IMR-90 (cell line): ENCODE results near the gene PAX5. TPM values are rescaled to one million over a fixed set of nuclear protein-coding genes. Genes with fewer than 3 reads are reported as not detected.

Source experiments
- ATAC-seq: fragments of 200-7000 bp; cut with Tn5 transposase; 2 replicates; pipeline ENCODE4 v1.9.1; 2020; ENCODE audit warnings: low read depth, mild to moderate bottlenecking, moderate library complexity
- BruUV-seq: library from RNA; stranded (reverse); fragments of 400-500 nt; replicated peaks from 2 replicates; lab custom pipeline; 2021; lab: Mats Ljungman, UMichigan
- CTCF ChIA-PET: fragments of 300-600 bp; formaldehyde crosslinking; extraction: SDS; loops from one replicate; lab custom pipeline; 2021; ENCODE audit warnings: antibody characterized with exemption; lab: Yijun Ruan, JAX
- POLR2A ChIA-PET: fragments of 300-600 bp; sonication (Branson Sonifier 250); formaldehyde crosslinking; loops from one replicate; lab custom pipeline; 2022; ENCODE audit warnings: antibody characterized with exemption; ENCODE audit not compliant: unreplicated experiment; lab: Charles Lee
- DNase-seq: peaks from one replicate; pipeline ENCODE4 v3.0.0; 2013
- H2AFZ ChIP-seq: replicated peaks from 2 replicates; pipeline ENCODE3; 2013; ENCODE audit warnings: low read length, mild to moderate bottlenecking; ENCODE audit not compliant: poor library complexity
- H2AK5ac ChIP-seq: 2 replicates; pipeline ENCODE4 v1.6.1; 2013; ENCODE audit warnings: low read depth, low read length, inconsistent platforms
- H2AK9ac ChIP-seq: replicated peaks from 2 replicates; pipeline ENCODE3; 2013; ENCODE audit warnings: mild to moderate bottlenecking, low read depth, low read length, moderate library complexity; ENCODE audit not compliant: poor library complexity
- H2BK120ac ChIP-seq: 2 replicates; pipeline ENCODE4 v1.6.1; 2013; ENCODE audit warnings: low read depth, low read length, inconsistent platforms
- H2BK15ac ChIP-seq: 3 replicates; pipeline ENCODE4 v1.6.1; 2013; ENCODE audit warnings: low read depth, low read length, inconsistent platforms
- H2BK20ac ChIP-seq: 2 replicates; pipeline ENCODE4 v1.6.1; 2013; ENCODE audit warnings: low read depth, mild to moderate bottlenecking, inconsistent platforms, low read length, moderate library complexity
- H2BK5ac ChIP-seq: 2 replicates; pipeline ENCODE4 v1.6.1; 2013; ENCODE audit warnings: mild to moderate bottlenecking, low read depth, low read length, inconsistent platforms; ENCODE audit not compliant: poor library complexity, severe bottlenecking
- H3K14ac ChIP-seq: replicated peaks from 2 replicates; pipeline ENCODE4 v1.6.1; 2013; ENCODE audit warnings: low read depth, low read length, inconsistent platforms
- H3K18ac ChIP-seq: 2 replicates; pipeline ENCODE4 v1.6.1; 2013; ENCODE audit warnings: low read depth, low read length, control low read depth
- H3K23ac ChIP-seq: 2 replicates; pipeline ENCODE4 v1.6.1; 2013; ENCODE audit warnings: low read depth, low read length, inconsistent platforms
- H3K27ac ChIP-seq: 2 replicates; pipeline ENCODE4 v1.5.1; 2013; ENCODE audit warnings: mild to moderate bottlenecking, control low read depth, low read length; ENCODE audit not compliant: insufficient read depth
- H3K27me3 ChIP-seq: 2 replicates; pipeline ENCODE4 v1.6.1; 2013; ENCODE audit warnings: low read length; ENCODE audit not compliant: control insufficient read depth, insufficient read depth
- H3K36me3 ChIP-seq: 2 replicates; pipeline ENCODE4 v1.6.1; 2013; ENCODE audit warnings: low read length, mixed read lengths; ENCODE audit not compliant: control insufficient read depth, insufficient read depth
- H3K4ac ChIP-seq: 2 replicates; pipeline ENCODE4 v1.6.1; 2013; ENCODE audit warnings: low read depth, low read length, inconsistent platforms
- H3K4me1 ChIP-seq: 2 replicates; pipeline ENCODE4 v1.6.1; 2013; ENCODE audit warnings: low read length, mixed read lengths; ENCODE audit not compliant: control insufficient read depth, insufficient read depth
- H3K4me2 ChIP-seq: 2 replicates; pipeline ENCODE4 v1.6.1; 2013; ENCODE audit warnings: low read depth, mild to moderate bottlenecking, control low read depth, low read length, moderate library complexity
- H3K4me3 ChIP-seq: 2 replicates; pipeline ENCODE4 v1.5.1; 2013; ENCODE audit warnings: low read depth, mild to moderate bottlenecking, control low read depth, low read length, moderate library complexity; ENCODE audit not compliant: insufficient read depth
- H3K56ac ChIP-seq: 2 replicates; pipeline ENCODE4 v1.6.1; 2013; ENCODE audit warnings: low read length, inconsistent platforms; ENCODE audit not compliant: insufficient read depth; ENCODE audit errors: extremely low read depth
- H3K79me1 ChIP-seq, 2 experiments: 2 replicates each; pipeline ENCODE4 v1.6.1; 2013; ENCODE audit warnings: low read length in 2 of 2, inconsistent platforms in 1 of 2, low read depth in 1 of 2
- H3K9ac ChIP-seq: 2 replicates; pipeline ENCODE4 v1.6.1; 2013; ENCODE audit warnings: low read depth, low read length, control low read depth
- H3K9me1 ChIP-seq: 2 replicates; pipeline ENCODE4 v1.6.1; 2013; ENCODE audit warnings: low read length, inconsistent platforms; ENCODE audit not compliant: insufficient read depth
- H3K9me3 ChIP-seq: 2 replicates; pipeline ENCODE4 v1.6.1; 2013; ENCODE audit warnings: low read length; ENCODE audit not compliant: control insufficient read depth, insufficient read depth
- H4K20me1 ChIP-seq: 2 replicates; pipeline ENCODE4 v1.6.1; 2013; ENCODE audit warnings: low read length, inconsistent platforms; ENCODE audit not compliant: insufficient read depth
- H4K5ac ChIP-seq: 2 replicates; pipeline ENCODE4 v1.6.1; 2013; ENCODE audit warnings: mild to moderate bottlenecking, low read depth, low read length, control low read depth
- H4K8ac ChIP-seq, 2 experiments: 2 replicates each; pipeline ENCODE4 v1.6.1; 2013; ENCODE audit warnings: low read depth in 2 of 2, low read length in 2 of 2, control low read depth in 1 of 2, inconsistent platforms in 1 of 2
- H4K91ac ChIP-seq: 2 replicates; pipeline ENCODE4 v1.6.1; 2013; ENCODE audit warnings: low read depth, low read length, inconsistent platforms; ENCODE audit not compliant: insufficient read depth
- FOS ChIP-seq: fragments of 150-350 bp; IDR thresholded peaks from 2 replicates; pipeline ENCODE4 v1.6.1; 2016; ENCODE audit warnings: low read depth, low read length
- MAFK ChIP-seq: IDR thresholded peaks from 2 replicates; pipeline ENCODE4 v1.6.1; 2012; ENCODE audit warnings: low read depth, low read length, improper control_type of control experiment
- MXI1 ChIP-seq: IDR thresholded peaks from 2 replicates; pipeline ENCODE4 v1.6.1; 2012; ENCODE audit warnings: low read depth, mild to moderate bottlenecking, low read length, moderate library complexity, borderline replicate concordance
- POLR2A ChIP-seq: IDR thresholded peaks from 2 replicates; pipeline ENCODE4 v1.6.1; 2012; ENCODE audit warnings: mild to moderate bottlenecking, low read depth, low read length
- RAD21 ChIP-seq: IDR thresholded peaks from 2 replicates; pipeline ENCODE4 v1.6.1; 2012; ENCODE audit warnings: low read length, improper control_type of control experiment
- RFX5 ChIP-seq: IDR thresholded peaks from 2 replicates; pipeline ENCODE4 v1.8.0; 2012; ENCODE audit warnings: low read depth, mild to moderate bottlenecking, low read length, moderate library complexity
- WGBS, 2 experiments: methylation state at CpG; one replicate each; pipeline versions ENCODE4 v1.1.5 to v1.1.7; 2013; ENCODE audit warnings: missing lambda C conversion rate in 2 of 2; ENCODE audit not compliant: insufficient read length in 1 of 2; ENCODE audit errors: extremely low coverage in 2 of 2; 5-methylcytosine and 5-hydroxymethylcytosine counted together
- dilution Hi-C: fragments of 300-500 bp; cut with HindIII; formaldehyde crosslinking; loops from one replicate; pipeline ENCODE4 v1.14.3; 2018; ENCODE audit warnings: low sequenced_read_pairs; ENCODE audit not compliant: unreplicated experiment
- in situ Hi-C: fragments of 300-500 bp; cut with MboI; formaldehyde crosslinking; loops from 3 replicates; pipeline ENCODE4 v1.14.3; 2019; ENCODE audit warnings: low sequenced_read_pairs, inconsistent platforms, mixed read lengths
- intact Hi-C: fragments of 100-400 bp; cut with micrococcal nuclease; formaldehyde crosslinking; loops from 2 replicates; pipeline ENCODE4 v1.10.0; 2022
- polyA plus RNA-seq, 3 experiments: library from polyadenylated mRNA; depleted of rRNA; stranded (reverse); fragments of >200 nt; gene quantifications; 2 replicates each; pipeline ENCODE4 v1.2.3, GENCODE V29; 2012; ENCODE audit warnings: low replicate concordance in 1 of 3
- total RNA-seq: library from RNA; depleted of rRNA; stranded (reverse); fragments of >200 nt; gene quantifications from 2 replicates; pipeline ENCODE4 v1.2.3, GENCODE V29; 2012
- TF ChIP-seq, protein P1 (sequence below): conservative IDR thresholded peaks from 2 replicates; pipeline ENCODE4 v1.5.1; 2012; ENCODE audit warnings: mild to moderate bottlenecking, low read depth, low read length, improper control_type of control experiment

Gene PAX5
- total and polyA plus RNA-seq, 2 of the 4 experiments (the other 2 are of a cell fraction) = not detected

- TF ChIP-seq RFX5 = no peak
- TF ChIP-seq FOS = no peak
- TF ChIP-seq MAFK = no peak
Measured at GRCh38 chr9:36937951-36938350, 96.1 kb downstream of the PAX5 start (continued).

- Histone ChIP-seq H4K91ac (no peak overlapping the region), H2AK5ac (no peak overlapping the region), H2BK5ac (no peak overlapping the region), H3K14ac (no peak overlapping the region), H3K4ac (no peak overlapping the region), H2BK120ac (no peak overlapping the region), H3K4me2 (no peak overlapping the region), H4K20me1 (no peaks in the 10 kb centered on the region), H2BK20ac (no peak overlapping the region), H3K36me3 (no peaks in the 10 kb centered on the region), H2AFZ (no peak overlapping the region), H3K9me3 (no peaks in the 10 kb centered on the region), H3K79me1 (no peaks in the 10 kb centered on the region), H3K9me1 (no peaks in the 10 kb centered on the region), H2AK9ac (no peak overlapping the region), H4K5ac (no peak overlapping the region), H3K18ac (no peak overlapping the region), H3K9ac (no peak overlapping the region), H3K23ac (no peak overlapping the region), H3K4me1 (no peaks in the 10 kb centered on the region), H3K56ac (no peak overlapping the region), H2BK15ac (no peak overlapping the region), H3K27ac (no peak overlapping the region), H3K27me3 (peaks cover 35% of the 10 kb centered on the region), H4K8ac (no peak overlapping the region), H3K4me3 (no peak overlapping the region)
- intact Hi-C loops (no loop called here), in situ Hi-C loops (no loop called here), dilution Hi-C loops (no loop called here)
- no peak for TF ChIP-seq MXI1
- no peak for TF ChIP-seq RFX5
- TF ChIP-seq, protein P1, sequence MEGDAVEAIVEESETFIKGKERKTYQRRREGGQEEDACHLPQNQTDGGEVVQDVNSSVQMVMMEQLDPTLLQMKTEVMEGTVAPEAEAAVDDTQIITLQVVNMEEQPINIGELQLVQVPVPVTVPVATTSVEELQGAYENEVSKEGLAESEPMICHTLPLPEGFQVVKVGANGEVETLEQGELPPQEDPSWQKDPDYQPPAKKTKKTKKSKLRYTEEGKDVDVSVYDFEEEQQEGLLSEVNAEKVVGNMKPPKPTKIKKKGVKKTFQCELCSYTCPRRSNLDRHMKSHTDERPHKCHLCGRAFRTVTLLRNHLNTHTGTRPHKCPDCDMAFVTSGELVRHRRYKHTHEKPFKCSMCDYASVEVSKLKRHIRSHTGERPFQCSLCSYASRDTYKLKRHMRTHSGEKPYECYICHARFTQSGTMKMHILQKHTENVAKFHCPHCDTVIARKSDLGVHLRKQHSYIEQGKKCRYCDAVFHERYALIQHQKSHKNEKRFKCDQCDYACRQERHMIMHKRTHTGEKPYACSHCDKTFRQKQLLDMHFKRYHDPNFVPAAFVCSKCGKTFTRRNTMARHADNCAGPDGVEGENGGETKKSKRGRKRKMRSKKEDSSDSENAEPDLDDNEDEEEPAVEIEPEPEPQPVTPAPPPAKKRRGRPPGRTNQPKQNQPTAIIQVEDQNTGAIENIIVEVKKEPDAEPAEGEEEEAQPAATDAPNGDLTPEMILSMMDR = no peak
- no peak for TF ChIP-seq RAD21
- TF ChIP-seq POLR2A = no peak
- ATAC-seq (no peak), DNase-seq (no peak)
- 30% methylated on average over 2 of the region's 7 CpGs; no CpG with 5 or more reads in 1 of the 2 experiments for WGBS, 2 experiments
- POLR2A ChIA-PET = no interaction called here
- no TSS peak for BruUV-seq
- CTCF ChIA-PET = no interaction called here
Measured at GRCh38 chr9:36937346-36937745, 96.7 kb downstream of the PAX5 start.
